T-helper 2 cell treated with Interferon-gamma antibody and Interleukin-4, amounts not matched to agents 5 μg/mL and 100 μg/mL, for 36 hours (primary cell): ENCODE data around the gene E2F7.
"Not testable (repeated sequence)": the region's sequence is repeated elsewhere in the genome, so short reads cannot be mapped to it uniquely, and the experiment has no call there.

ENCODE experiments used
- DNase-seq: peaks from one replicate; pipeline ENCODE4 v3.0.0; 2021; ENCODE audit warnings: low spot score
- H3K27ac Mint-ChIP-seq: one replicate; pipeline ENCODE4 v1.8.0; 2021; ENCODE audit warnings: mild to moderate bottlenecking, mixed read lengths
- H3K27me3 Mint-ChIP-seq: one replicate; pipeline ENCODE4 v1.8.0; 2021; ENCODE audit warnings: low read depth, mixed read lengths
- H3K36me3 Mint-ChIP-seq: one replicate; pipeline ENCODE4 v1.8.0; 2021; ENCODE audit warnings: low read depth, mixed read lengths
- H3K4me1 Mint-ChIP-seq: one replicate; pipeline ENCODE4 v1.8.0; 2021; ENCODE audit warnings: low read depth, mixed read lengths
- H3K4me3 Mint-ChIP-seq: one replicate; pipeline ENCODE4 v1.8.0; 2022; ENCODE audit warnings: mild to moderate bottlenecking, moderate library complexity, mixed read lengths
- H3K9me3 Mint-ChIP-seq: one replicate; pipeline ENCODE4 v1.8.0; 2021; ENCODE audit warnings: mixed read lengths

E2F7 gene

GRCh38 chr12:77065361-77066204 lies at the start of gene E2F7:
Gene E2F7 (minus strand): TSS chr12:77065569. CDS start chr12:77064635, 934 bp downstream.
- Mint-ChIP-seq H3K4me3 (peak within 1 kb of the TSS; percentile 87), H3K36me3 (peaks cover 30% of the 10 kb centered on the region), H3K4me1 (peaks cover 40% of the 10 kb centered on the region), H3K27me3 (peaks cover 14% of the 10 kb centered on the region), H3K27ac (peak within 1 kb of the TSS; percentile 85), H3K9me3 (no peaks in the 10 kb centered on the region)
- DNase-seq: peak; percentile 92

- DNase-seq: no peak
- no peaks in the 10 kb centered on the region for H3K27me3 Mint-ChIP-seq
- peaks cover 13% of the 10 kb centered on the region for H3K9me3 Mint-ChIP-seq
- H3K4me3 Mint-ChIP-seq: no peak overlapping the region
- H3K36me3 Mint-ChIP-seq: no peaks in the 10 kb centered on the region
- no peak overlapping the region for H3K27ac Mint-ChIP-seq
- no peaks in the 10 kb centered on the region for H3K4me1 Mint-ChIP-seq
Observed at GRCh38 chr12:77113971-77114370, 48.6 kb upstream of the E2F7 start.

- no peaks in the 10 kb centered on the region for H3K4me1 Mint-ChIP-seq
- H3K27ac Mint-ChIP-seq: no peak overlapping the region
- H3K4me3 Mint-ChIP-seq: no peak overlapping the region
- DNase-seq: no peak
- H3K27me3 Mint-ChIP-seq: no peaks in the 10 kb centered on the region
- H3K36me3 Mint-ChIP-seq: no peaks in the 10 kb centered on the region
- peaks cover 13% of the 10 kb centered on the region for H3K9me3 Mint-ChIP-seq
Observed at GRCh38 chr12:77108707-77109106, 43.3 kb upstream of the E2F7 start.

GRCh38 chr12:77107121-77107520 lies 41.8 kb upstream of the E2F7 start:
- no peaks in the 10 kb centered on the region for H3K4me1 Mint-ChIP-seq
- H3K27ac Mint-ChIP-seq: no peak overlapping the region
- no peaks in the 10 kb centered on the region for H3K27me3 Mint-ChIP-seq
- H3K9me3 Mint-ChIP-seq: peaks cover 13% of the 10 kb centered on the region
- H3K36me3 Mint-ChIP-seq: no peaks in the 10 kb centered on the region
- no peak for DNase-seq
- H3K4me3 Mint-ChIP-seq: no peak overlapping the region

- no peak overlapping the region for H3K4me3 Mint-ChIP-seq
- no peak for DNase-seq
- H3K36me3 Mint-ChIP-seq: no peaks in the 10 kb centered on the region
- H3K4me1 Mint-ChIP-seq: no peaks in the 10 kb centered on the region
- H3K27ac Mint-ChIP-seq: no peak overlapping the region
- no peaks in the 10 kb centered on the region for H3K27me3 Mint-ChIP-seq
- no peaks in the 10 kb centered on the region for H3K9me3 Mint-ChIP-seq
Observed at GRCh38 chr12:77104792-77105191, 39.4 kb upstream of the E2F7 start.

- Mint-ChIP-seq H3K4me1 (no peaks in the 10 kb centered on the region), H3K9me3 (no peaks in the 10 kb centered on the region), H3K27ac (no peak overlapping the region), H3K36me3 (no peaks in the 10 kb centered on the region), H3K4me3 (no peak overlapping the region), H3K27me3 (no peaks in the 10 kb centered on the region)
- no peak for DNase-seq
Observed at GRCh38 chr12:77104286-77104685, 38.9 kb upstream of the E2F7 start.

- H3K27ac Mint-ChIP-seq: no peak overlapping the region
- no peak overlapping the region for H3K4me3 Mint-ChIP-seq
- no peaks in the 10 kb centered on the region for H3K36me3 Mint-ChIP-seq
- no peak for DNase-seq
- H3K9me3 Mint-ChIP-seq: no peaks in the 10 kb centered on the region
- H3K27me3 Mint-ChIP-seq: no peaks in the 10 kb centered on the region
- no peaks in the 10 kb centered on the region for H3K4me1 Mint-ChIP-seq
Observed at GRCh38 chr12:77102691-77103090, 37.3 kb upstream of the E2F7 start.

GRCh38 chr12:77102123-77102522 lies 36.8 kb upstream of the E2F7 start:
- no peak for DNase-seq
- Mint-ChIP-seq H3K4me3 (no peak overlapping the region), H3K9me3 (no peaks in the 10 kb centered on the region), H3K27me3 (no peaks in the 10 kb centered on the region), H3K4me1 (no peaks in the 10 kb centered on the region), H3K36me3 (no peaks in the 10 kb centered on the region), H3K27ac (no peak overlapping the region)

GRCh38 chr12:77099799-77100198 lies 34.4 kb upstream of the E2F7 start:
- H3K27me3 Mint-ChIP-seq: no peaks in the 10 kb centered on the region
- H3K9me3 Mint-ChIP-seq: no peaks in the 10 kb centered on the region
- H3K27ac Mint-ChIP-seq: no peak overlapping the region
- H3K36me3 Mint-ChIP-seq: no peaks in the 10 kb centered on the region
- no peaks in the 10 kb centered on the region for H3K4me1 Mint-ChIP-seq
- H3K4me3 Mint-ChIP-seq: no peak overlapping the region
- no peak for DNase-seq

- Mint-ChIP-seq H3K4me3 (no peak overlapping the region), H3K9me3 (no peaks in the 10 kb centered on the region), H3K4me1 (no peaks in the 10 kb centered on the region), H3K36me3 (no peaks in the 10 kb centered on the region), H3K27me3 (no peaks in the 10 kb centered on the region), H3K27ac (no peak overlapping the region)
- no peak for DNase-seq
Observed at GRCh38 chr12:77097846-77098245, 32.5 kb upstream of the E2F7 start.

GRCh38 chr12:77092227-77092626 lies 26.9 kb upstream of the E2F7 start:
- not testable (repeated sequence) for H3K27me3 Mint-ChIP-seq, H3K36me3 Mint-ChIP-seq, H3K4me3 Mint-ChIP-seq, H3K9me3 Mint-ChIP-seq, H3K27ac Mint-ChIP-seq, H3K4me1 Mint-ChIP-seq, DNase-seq

- no peaks in the 10 kb centered on the region for H3K27me3 Mint-ChIP-seq
- H3K27ac Mint-ChIP-seq: no peak overlapping the region
- no peaks in the 10 kb centered on the region for H3K4me1 Mint-ChIP-seq
- no peaks in the 10 kb centered on the region for H3K36me3 Mint-ChIP-seq
- no peaks in the 10 kb centered on the region for H3K9me3 Mint-ChIP-seq
- no peak overlapping the region for H3K4me3 Mint-ChIP-seq
- no peak for DNase-seq
Observed at GRCh38 chr12:77089686-77090220, 24.4 kb upstream of the E2F7 start.

- Mint-ChIP-seq H3K27me3 (peaks cover 2% of the 10 kb centered on the region), H3K27ac (no peak overlapping the region), H3K36me3 (no peaks in the 10 kb centered on the region), H3K4me3 (no peak overlapping the region), H3K4me1 (no peaks in the 10 kb centered on the region), H3K9me3 (no peaks in the 10 kb centered on the region)
- no peak for DNase-seq
Observed at GRCh38 chr12:77087427-77087826, 22.1 kb upstream of the E2F7 start.

GRCh38 chr12:77082021-77082420 lies 16.7 kb upstream of the E2F7 start:
- Mint-ChIP-seq H3K36me3 (no peaks in the 10 kb centered on the region), H3K4me1 (no peaks in the 10 kb centered on the region), H3K27me3 (peaks cover 5% of the 10 kb centered on the region), H3K9me3 (no peaks in the 10 kb centered on the region), H3K4me3 (no peak overlapping the region), H3K27ac (no peak overlapping the region)
- DNase-seq: no peak

- H3K36me3 Mint-ChIP-seq: no peaks in the 10 kb centered on the region
- no peaks in the 10 kb centered on the region for H3K4me1 Mint-ChIP-seq
- H3K27me3 Mint-ChIP-seq: peaks cover 11% of the 10 kb centered on the region
- no peak for DNase-seq
- no peak overlapping the region for H3K27ac Mint-ChIP-seq
- H3K4me3 Mint-ChIP-seq: no peak overlapping the region
- H3K9me3 Mint-ChIP-seq: no peaks in the 10 kb centered on the region
Observed at GRCh38 chr12:77079631-77080030, 14.3 kb upstream of the E2F7 start.
